NCI-H1436 treated with DMSO at 0.1 percent for 48 hours (cell line): Measurements from ENCODE around the gene STAP2.

Experiments used
- DNase-seq: peaks from one replicate; lab custom pipeline; 2025; lab: John Stamatoyannopoulos, UW

The STAP2 gene

DNA sequence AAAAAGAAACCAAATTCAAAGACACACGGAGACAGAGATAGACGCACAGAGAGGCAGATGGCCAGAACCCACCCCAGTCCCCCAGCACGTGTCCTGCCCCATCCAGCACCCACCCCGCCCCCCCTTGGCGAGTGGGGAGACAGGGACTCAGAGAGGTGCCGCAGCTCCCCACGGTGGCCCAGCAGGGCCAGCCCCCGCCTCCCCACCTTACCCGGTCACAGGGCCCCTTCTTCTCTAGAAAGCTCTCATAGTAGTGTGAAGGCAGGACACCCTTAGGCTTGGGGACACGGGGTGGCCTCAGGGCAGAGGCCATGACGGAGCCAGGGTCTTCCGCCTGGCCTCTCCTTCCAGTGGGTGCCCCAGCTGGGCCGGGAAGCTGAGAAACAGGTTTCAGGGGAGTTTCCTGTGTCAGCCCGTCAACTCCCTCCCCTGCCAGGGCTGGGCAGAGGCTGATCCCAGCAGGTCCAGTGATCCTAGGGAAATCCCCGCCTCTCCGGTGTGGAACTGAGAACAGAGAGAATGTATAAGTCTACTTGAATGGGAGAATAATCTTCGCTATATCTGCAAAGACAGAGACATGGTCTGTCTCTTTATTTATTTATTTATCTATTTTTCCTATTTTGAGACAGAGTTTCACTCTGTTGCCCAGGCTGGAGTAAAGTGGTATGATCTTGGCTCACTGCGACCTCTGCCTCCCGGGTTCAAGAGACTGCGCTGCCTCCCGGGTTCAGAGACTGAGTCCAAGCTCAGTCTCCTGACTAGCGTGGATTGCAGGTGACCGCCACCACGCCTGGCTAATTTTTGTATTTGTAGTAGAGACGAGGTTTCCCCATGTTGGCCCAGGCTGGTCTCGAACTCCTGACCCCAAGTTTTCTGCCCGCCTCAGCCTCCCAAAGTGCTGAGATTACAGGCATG is at the start of gene STAP2:
Gene STAP2 (minus strand): TSS at position 387 of the 915 bp plus-strand sequence. CDS start 74 bp downstream, at position 313.
- no peak for DNase-seq

- DNase-seq, result no peak
Measured at GRCh38 chr19:4386041-4386782, 47.6 kb upstream of the STAP2 start.

DNA sequence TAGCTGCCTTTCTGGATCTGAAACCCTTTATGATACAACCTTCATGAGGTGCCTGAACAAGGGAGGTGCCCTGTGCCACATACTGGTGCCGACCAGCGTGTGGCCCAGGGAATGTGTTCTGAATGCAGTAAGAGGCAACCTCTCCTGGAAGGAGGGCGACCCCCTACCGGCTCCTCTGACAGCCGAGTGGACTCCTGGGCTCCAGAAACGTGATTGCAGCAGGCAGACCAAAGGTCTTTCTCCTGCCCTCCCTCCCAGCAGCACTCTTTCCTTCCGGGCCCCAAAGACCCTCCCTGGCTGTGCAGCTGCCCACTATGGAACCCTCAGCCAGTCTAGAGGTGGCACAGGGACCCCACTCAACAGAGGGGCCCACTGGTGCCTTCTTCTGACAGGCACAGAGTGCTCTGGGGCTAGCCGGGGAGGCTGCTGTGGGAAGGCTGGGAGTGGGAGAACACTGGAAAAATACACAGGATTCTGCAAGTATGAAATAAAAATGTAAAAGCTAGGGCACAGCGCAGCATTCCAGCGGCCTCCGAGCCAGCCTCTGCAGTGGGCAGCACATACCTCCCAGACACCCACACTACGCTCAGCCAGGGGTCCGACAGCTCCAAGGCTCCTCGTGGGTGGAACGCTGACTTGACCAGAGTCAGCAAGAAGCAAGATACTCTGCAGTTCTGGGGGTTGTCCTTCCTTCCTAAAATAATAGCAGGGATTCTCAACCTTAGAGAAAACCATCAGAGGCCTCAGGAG is 46.8 kb upstream of the STAP2 start:
- no peak for DNase-seq

GRCh38 chr19:4380254-4380727 is 41.7 kb upstream of the STAP2 start:
- no peak for DNase-seq

GRCh38 chr19:4379383-4380253 is 41.0 kb upstream of the STAP2 start:
- no peak for DNase-seq

GRCh38 chr19:4378886-4379285 is 40.3 kb upstream of the STAP2 start:
- DNase-seq, result no peak

DNA sequence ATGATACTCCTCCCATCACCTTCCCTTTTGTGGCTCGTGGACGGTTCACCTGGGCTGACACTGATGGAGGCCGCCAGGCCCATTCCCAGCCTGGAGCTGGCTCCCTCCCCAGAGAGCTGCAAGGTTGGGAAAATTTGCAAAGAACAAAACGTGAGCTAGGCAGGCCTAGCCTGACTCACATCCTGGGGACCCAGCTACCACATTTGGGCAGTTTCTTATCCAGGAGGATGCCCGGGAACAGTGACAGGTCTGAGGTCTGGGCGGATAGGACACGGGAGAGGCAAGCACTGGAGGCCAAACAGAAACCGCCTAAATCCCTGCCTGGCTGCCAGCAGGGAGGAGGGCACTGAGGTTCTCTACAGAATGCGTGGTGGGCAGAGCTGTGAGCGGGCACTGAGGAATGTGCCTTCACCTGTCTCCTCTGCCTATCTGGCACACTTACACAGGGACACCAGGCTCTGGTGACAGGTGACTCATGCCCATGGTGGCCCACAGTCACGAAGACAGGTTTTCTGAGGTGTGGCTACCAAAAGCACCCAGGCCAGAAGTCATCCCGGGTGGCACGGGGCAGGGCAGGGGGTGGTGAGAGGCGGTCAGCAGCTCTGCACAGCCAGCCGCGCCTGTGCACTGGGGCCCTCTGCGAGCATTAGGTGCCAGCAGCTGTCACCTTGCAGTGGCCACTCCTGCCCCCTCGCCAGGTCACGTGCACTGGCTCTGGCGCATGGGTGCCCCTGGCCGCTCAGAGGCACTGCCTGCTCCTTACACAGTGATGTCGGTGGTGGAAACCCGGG is 38.6 kb upstream of the STAP2 start:
- DNase-seq, result no peak

DNA sequence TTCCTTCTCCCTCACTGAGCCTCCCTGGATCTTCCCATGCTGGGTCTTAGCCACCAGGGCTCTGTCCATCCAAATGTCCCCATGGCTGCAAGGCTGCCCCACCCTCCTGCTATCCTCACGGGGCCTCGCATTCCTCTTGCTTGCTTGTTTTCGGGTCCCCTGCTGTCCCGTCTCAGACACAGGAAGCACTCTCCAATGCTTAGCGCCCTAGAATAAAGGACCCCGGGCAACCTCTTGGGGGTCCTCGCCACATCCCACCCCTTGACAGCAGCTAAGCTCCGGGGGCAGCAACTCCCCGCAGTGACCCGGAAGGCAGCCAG is 38.0 kb upstream of the STAP2 start:
- DNase-seq, result no peak

DNA sequence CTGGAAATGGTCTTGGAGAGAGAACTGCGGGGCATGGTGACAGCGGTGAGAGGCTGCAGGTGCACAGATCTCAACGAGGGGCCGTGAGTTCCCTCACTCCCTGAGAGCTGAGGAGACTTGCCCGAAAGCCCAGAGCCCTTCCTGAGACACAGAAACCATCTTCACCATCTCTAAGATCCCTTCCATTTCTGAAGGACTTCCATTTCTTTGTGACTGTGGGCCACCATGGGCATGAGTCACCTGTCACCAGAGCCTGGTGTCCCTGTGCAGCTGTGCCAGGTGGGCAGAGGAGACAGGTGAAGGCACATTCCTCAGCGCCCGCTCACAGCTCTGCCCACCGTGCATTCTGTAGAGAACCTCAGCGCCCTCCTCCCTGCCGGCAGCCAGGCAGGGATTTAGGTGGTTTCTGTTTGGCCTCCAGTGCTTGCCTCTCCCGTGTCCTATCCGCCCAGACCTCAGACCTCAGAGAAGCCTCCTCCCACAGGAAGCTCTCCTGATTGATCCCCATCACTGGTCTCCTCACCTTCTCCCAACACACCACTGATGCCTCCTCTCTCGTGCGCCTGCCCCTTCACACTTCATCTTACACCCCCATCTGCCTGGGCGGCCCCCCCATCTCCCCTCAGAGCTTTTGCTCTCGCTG is 37.5 kb upstream of the STAP2 start:
- DNase-seq, result no peak

DNA sequence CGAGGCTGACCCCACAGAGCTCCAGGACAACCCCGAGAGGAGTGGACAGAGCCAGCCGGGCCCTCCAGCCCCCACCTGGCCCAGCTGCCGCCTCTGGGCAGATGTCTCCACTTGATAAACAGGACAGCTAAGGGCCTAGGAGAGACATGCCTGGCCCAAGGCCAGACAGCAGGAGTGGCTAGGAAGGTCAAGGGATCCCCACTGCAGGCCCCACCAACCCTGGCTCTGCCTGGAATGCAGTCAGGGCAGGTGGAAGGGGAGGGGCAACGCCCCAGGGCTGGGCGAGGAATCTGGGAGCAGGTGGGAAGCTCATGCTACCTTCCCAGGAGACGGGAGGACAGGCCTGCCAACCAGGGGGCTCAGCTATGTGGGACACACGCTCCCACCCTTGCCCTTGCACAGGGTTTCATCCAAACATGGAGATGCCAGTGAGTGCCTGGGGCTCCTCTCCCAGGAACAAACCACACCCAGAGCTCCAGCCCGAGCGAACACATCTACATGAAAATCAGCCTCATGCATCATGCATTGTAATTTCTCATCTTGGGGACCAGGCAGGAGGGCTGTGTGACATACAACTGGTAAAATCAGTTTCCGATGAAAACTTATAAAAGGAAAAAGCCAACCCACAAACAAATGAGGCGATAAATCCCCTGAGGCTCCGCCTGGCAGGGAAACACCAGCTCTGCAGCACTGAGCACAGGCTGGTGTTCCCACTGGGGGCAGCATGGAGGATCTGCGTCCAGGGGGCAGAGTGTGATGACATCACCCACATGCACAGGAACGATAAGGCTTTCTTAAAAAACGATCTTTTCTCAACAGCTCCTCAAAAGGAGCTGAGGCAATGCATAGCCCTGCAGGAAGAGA is 36.8 kb upstream of the STAP2 start:
- no peak for DNase-seq

- DNase-seq, result no peak
Measured at GRCh38 chr19:4374498-4375163, 36.0 kb upstream of the STAP2 start.

GRCh38 chr19:4373601-4374497 is 35.2 kb upstream of the STAP2 start:
- DNase-seq, result no peak

DNA sequence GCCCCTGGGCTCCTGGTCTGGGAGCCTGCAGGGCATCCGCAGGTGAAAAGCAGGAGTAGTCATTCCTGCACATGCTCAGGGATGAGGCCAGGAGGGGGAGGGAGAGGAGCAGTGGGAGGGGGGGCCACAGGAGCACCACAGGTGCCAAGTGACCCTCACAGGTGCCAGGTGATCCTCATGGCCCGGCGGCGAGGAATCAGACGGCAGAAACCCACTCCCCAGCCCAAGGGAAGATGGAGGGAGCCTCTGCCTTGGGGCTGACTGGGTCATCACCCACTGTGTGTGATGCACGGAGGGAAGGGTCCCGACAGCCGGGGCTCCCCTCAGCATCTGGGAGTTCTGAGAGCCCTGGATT is 34.4 kb upstream of the STAP2 start:
- no peak for DNase-seq

- no peak for DNase-seq
Measured at GRCh38 chr19:4372165-4373012, 33.8 kb upstream of the STAP2 start.

DNA sequence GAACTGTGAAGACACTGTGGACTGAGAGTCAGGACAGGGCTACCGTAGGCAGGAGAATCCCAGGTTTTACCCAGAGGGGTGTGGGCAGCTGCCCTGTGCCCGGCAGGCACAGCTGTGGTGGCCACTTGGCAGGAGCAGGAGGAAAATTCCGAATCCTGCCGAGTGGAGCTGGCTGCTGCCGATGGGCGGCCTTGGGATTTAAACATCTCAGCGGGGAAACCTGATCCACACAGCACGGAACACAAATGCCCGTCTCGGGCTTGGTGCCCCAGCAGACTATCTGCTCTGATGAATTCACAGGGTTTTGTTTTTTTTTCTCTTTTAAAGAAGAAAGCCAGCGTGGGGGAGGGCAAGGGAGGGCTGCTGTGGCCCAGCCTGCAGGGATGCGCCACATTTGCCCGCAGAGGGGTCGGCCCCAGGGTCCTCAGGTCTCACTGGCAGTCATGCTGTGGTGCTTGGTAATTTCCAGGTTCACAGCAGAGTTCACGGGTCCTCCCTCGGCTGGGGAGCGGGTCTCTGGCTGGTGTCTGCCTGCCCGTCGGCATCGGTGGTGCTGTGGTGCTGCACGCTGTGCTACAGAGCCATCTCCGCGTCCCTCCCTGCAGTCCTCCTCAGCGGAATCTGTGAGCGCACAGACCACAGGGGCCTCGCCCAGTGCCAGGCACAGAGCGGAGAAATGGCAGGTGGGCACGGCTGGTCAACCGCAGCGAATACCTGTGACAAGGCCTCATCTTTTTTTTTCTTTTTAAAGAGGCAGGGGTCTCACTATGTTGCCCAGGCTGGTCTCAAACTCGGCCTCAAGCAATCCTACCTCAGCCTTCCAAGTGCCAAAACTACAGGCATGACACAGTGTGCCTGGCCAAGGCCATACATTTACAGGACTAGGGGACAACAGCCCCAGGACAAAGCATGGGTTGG is 32.9 kb upstream of the STAP2 start:
- DNase-seq, result no peak
